K562 (cell line): Measurements from ENCODE around the gene CTDSP1. TPM values are rescaled to one million over a fixed set of nuclear protein-coding genes. Genes with fewer than 3 reads are reported as not detected.
A peak's percentile ranks its signal among the peaks of the same experiment; 100 is the strongest.

Experiments
- CBFA2T2 ChIP-seq: fragments of 450-650 bp; conservative IDR thresholded peaks from 2 replicates; pipeline ENCODE4 v1.6.1; 2017; ENCODE audit warnings: mild to moderate bottlenecking
- E2F4 ChIP-seq: sonication (generic); formaldehyde crosslinking; IDR thresholded peaks from 2 replicates; pipeline ENCODE4 v1.8.0; 2022; ENCODE audit warnings: mild to moderate bottlenecking, low read depth, missing genetic modification reagents
- HDAC3 ChIP-seq: fragments of 450-650 bp; IDR thresholded peaks from 2 replicates; pipeline ENCODE4 v1.6.1; 2018; ENCODE audit warnings: borderline replicate concordance, mild to moderate bottlenecking, moderate library complexity; ENCODE audit not compliant: partially characterized antibody
- MGA ChIP-seq: fragments of 450-650 bp; IDR thresholded peaks from 2 replicates; pipeline ENCODE4 v1.6.1; 2016; ENCODE audit warnings: mild to moderate bottlenecking, moderate library complexity
- RBM17 ChIP-seq: fragments of 200-400 bp; formaldehyde crosslinking; IDR thresholded peaks from 2 replicates; pipeline ENCODE4 v1.6.1; 2017; ENCODE audit warnings: low read depth, mild to moderate bottlenecking, low read length, borderline replicate concordance
- USF1 ChIP-seq: sonication (generic); formaldehyde crosslinking; IDR thresholded peaks from 2 replicates; pipeline ENCODE4 v1.9.0; 2022; ENCODE audit warnings: mild to moderate bottlenecking, missing genetic modification reagents
- XRCC4 ChIP-seq: IDR thresholded peaks from one replicate; pipeline ENCODE4 v1.6.1; 2011; ENCODE audit not compliant: insufficient read depth, insufficient read length; ENCODE audit errors: extremely low read depth
- ZBTB5 ChIP-seq: fragments of 450-650 bp; IDR thresholded peaks from 2 replicates; pipeline ENCODE4 v1.6.1; 2017; ENCODE audit warnings: antibody characterized with exemption
- ZFP1 ChIP-seq: fragments of 450-650 bp; formaldehyde crosslinking; IDR thresholded peaks from 2 replicates; pipeline ENCODE4 v1.4.0; 2020; ENCODE audit warnings: mild to moderate bottlenecking, mixed read lengths
- polyA plus RNA-seq, 8 experiments: library from polyadenylated mRNA; depleted of rRNA in 4 of 8; stranded (reverse) in 5 of 8; unstranded in 3 of 8; fragments of >200 nt; fragmentation: Nextera tagmentation in 2 of 8; fragmentation: Illumina TruSeq in 1 of 8; extraction: Ambion mirVana in 2 of 8; extraction: Trizol in 1 of 8; gene quantifications; 2 replicates each; pipeline versions ENCODE4 v1.2.1 to v1.2.3, GENCODE V29; 2011 to 2014; ENCODE audit warnings: inconsistent platforms in 1 of 8, missing spikeins in 1 of 8
- total RNA-seq, 7 experiments: library from RNA; depleted of rRNA in 6 of 7; stranded (reverse); fragments of >200 nt in 6 of 7; fragmentation: Illumina TruSeq in 2 of 7; extraction: Trizol in 2 of 7; gene quantifications; 2 replicates each; pipeline versions ENCODE4 v1.2.1 to v1.2.3, GENCODE V29; 2011 to 2021; ENCODE audit warnings: low replicate concordance in 1 of 7

CTDSP1 gene
- total and polyA plus RNA-seq, 9 of the 15 experiments (the other 6 are each of a cell fraction or from before 2014, with no cell fraction given), result 2.4 to 74.8 (median 45.8) TPM

GRCh38 chr2:218422403-218423086 is 22.9 kb downstream of the CTDSP1 start (continued):
- TF ChIP-seq E2F4 (no peak), XRCC4 (no peak), CBFA2T2 (peak; percentile 87), ZBTB5 (no peak), ZFP1 (CRISPR knock-in tag) (no peak), MGA (no peak), HDAC3 (peak; percentile 65), RBM17 (no peak), USF1 (CRISPR knock-in tag) (no peak)
